Ovary (tissue), 9 donors: ENCODE results near the gene SLC35C1. TPM values are rescaled to one million over a fixed set of nuclear protein-coding genes. Genes with fewer than 3 reads are reported as not detected.

Experiments
- DNase-seq, 5 donors: peaks; one replicate each; pipeline ENCODE4 v3.0.0-alpha.2; 2019 to 2020
- H3K27ac ChIP-seq, 2 donors: fragments of 200-600 bp; one replicate each; pipeline versions ENCODE4 v1.5.1 to v1.8.0; 2019 to 2022
- H3K27me3 ChIP-seq: fragments of 200-600 bp; one replicate; pipeline ENCODE4 v1.8.0; 2022
- H3K36me3 ChIP-seq: fragments of 200-600 bp; sonication (generic); one replicate; pipeline ENCODE4 v1.5.1; 2019
- H3K4me1 ChIP-seq: one replicate; pipeline ENCODE4 v1.8.1; 2013; ENCODE audit warnings: mild to moderate bottlenecking, moderate library complexity; ENCODE audit not compliant: insufficient read depth
- H3K4me3 ChIP-seq: fragments of 200-600 bp; sonication (generic); one replicate; pipeline ENCODE4 v1.5.1; 2017
- H3K9me3 ChIP-seq, 2 donors: fragments of 200-600 bp in 1 of 2; sonication (generic) in 1 of 2; one replicate each; pipeline versions ENCODE4 v1.5.1 to v1.8.1; 2013 to 2019; ENCODE audit warnings: mild to moderate bottlenecking in 1 of 2, moderate library complexity in 1 of 2
- EP300 ChIP-seq: sonication (generic); formaldehyde crosslinking; IDR thresholded peaks from one replicate; pipeline ENCODE4 v1.6.1; 2017; ENCODE audit warnings: antibody characterized with exemption
- POLR2A ChIP-seq: fragments of 450-650 bp; IDR thresholded peaks from one replicate; pipeline ENCODE4 v1.6.1; 2017; ENCODE audit warnings: antibody characterized with exemption, mild to moderate bottlenecking, moderate library complexity
- WGBS, 3 donors: extraction: QIAGEN DNeasy Blood & Tissue Kit in 1 of 3; methylation state at CpG; one replicate each; pipeline versions ENCODE4 v1.1.5 to v1.1.7; 2013 to 2017; 5-methylcytosine and 5-hydroxymethylcytosine counted together
- intact Hi-C, 4 donors: fragments of 100-400 bp; cut with DNase I; formaldehyde crosslinking; loops; one replicate each; pipeline versions ENCODE4 v1.11.0 to v1.15.1; 2022 to 2023
- polyA plus RNA-seq, 2 donors: library from polyadenylated mRNA; stranded (reverse); fragments of 200-250 nt in 1 of 2; fragments of 350-450 nt in 1 of 2; fragmentation: Illumina TruSeq in 1 of 2; extraction: RNeasy Lipid Tissue Mini Kit (QIAGEN cat#74804) in 1 of 2; gene quantifications; one replicate each; pipeline ENCODE4 v1.2.3, GENCODE V29; 2013 to 2014
- total RNA-seq, 7 donors: library from RNA; depleted of rRNA in 2 of 7; stranded (reverse); fragments of >200 nt in 2 of 7; fragmentation: NEBNext Ultra II Directional in 3 of 7; extraction: Animal tissue kit (Norgen Biotek cat#: 25700) in 3 of 7; gene quantifications; one replicate each; pipeline versions ENCODE4 v1.1.0 to v1.2.4, GENCODE V29; 2016 to 2023
- TF ChIP-seq, protein P1 (sequence below), 3 donors: fragments of 450-650 bp in 2 of 3; fragments of 200-600 bp in 1 of 3; IDR thresholded peaks; one replicate each; pipeline versions ENCODE4 v1.5.1 to v1.8.0; 2016 to 2022; ENCODE audit warnings: antibody characterized with exemption in 3 of 3, mild to moderate bottlenecking in 1 of 3
- donor health status: DM: no; HTN: no; CAD: no; lungs with moderate emphysema.
- donor health status: DM: no; HTN: no; CAD: no.
- donor health status: Bipolar disorder and iron deficiency.
- donor health status: DM: yes; HTN: yes; CAD: no.
- donor health status: DM: no; HTN: no; CAD: no.
- donor health status: DM: yes; HTN: yes; CAD: no.

SLC35C1 gene
- total and polyA plus RNA-seq, 9 donors: 5.9 to 13.8 (median 9.6) TPM

DNA sequence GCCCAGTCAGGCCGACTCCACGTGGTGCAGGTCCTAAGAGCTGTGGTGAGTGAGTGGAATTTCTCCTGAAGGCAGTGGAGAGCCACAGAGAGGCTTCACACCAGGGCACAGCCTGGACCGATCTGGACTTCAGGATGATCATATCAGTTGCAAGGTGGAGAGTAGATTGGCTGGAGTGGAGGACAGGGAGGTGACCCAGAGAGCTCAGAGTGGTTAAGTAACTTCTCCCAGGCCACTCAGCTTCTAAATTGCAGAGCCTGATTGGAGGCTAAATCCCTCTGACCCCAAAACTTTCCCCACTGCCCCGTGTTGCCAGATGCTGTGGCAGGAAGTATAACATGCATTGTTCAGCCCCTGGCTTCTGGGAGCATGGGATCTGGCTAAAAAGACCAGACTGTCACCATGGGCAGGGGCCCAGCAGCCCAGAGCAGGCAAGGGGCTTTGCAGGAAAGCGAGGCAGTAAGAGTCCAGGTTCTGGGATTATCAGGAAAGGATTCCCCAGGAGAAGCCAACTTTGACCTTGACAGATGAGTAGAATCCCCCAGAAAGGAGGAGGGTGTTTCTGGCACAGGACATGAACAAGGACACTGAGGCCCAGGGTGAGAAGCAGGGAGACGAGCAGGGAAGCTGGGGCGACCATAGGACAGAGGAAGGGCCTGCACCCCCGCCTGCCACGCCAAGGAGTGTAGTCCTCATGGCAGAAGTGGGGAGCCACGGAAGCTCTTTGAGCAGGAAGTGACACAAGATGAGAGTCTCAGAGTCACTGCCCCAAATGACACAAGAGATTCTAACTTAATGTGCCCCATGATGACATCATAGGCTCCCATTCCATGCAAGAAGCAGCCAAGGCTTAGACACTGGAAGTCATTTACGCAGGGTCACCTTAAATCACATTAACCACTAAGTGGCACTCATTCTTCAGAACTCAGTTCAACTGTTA is 4.8 kb downstream of the SLC35C1 start:
- intact Hi-C loops: no loop called here
- 63 to 71% (median 70%) methylated on average over 11 of the region's 11 CpGs for WGBS, 3 donors
- Histone ChIP-seq H3K4me3 (no peak overlapping the region), H3K9me3 (no peaks in the 10 kb centered on the region), H3K27ac (no peak overlapping the region), H3K36me3 (no peaks in the 10 kb centered on the region), H3K27me3 (no peaks in the 10 kb centered on the region), H3K4me1 (peaks cover 11% of the 10 kb centered on the region)
- peak in 1 of 5 donors; percentile 21 for DNase-seq
- TF ChIP-seq, protein P1, sequence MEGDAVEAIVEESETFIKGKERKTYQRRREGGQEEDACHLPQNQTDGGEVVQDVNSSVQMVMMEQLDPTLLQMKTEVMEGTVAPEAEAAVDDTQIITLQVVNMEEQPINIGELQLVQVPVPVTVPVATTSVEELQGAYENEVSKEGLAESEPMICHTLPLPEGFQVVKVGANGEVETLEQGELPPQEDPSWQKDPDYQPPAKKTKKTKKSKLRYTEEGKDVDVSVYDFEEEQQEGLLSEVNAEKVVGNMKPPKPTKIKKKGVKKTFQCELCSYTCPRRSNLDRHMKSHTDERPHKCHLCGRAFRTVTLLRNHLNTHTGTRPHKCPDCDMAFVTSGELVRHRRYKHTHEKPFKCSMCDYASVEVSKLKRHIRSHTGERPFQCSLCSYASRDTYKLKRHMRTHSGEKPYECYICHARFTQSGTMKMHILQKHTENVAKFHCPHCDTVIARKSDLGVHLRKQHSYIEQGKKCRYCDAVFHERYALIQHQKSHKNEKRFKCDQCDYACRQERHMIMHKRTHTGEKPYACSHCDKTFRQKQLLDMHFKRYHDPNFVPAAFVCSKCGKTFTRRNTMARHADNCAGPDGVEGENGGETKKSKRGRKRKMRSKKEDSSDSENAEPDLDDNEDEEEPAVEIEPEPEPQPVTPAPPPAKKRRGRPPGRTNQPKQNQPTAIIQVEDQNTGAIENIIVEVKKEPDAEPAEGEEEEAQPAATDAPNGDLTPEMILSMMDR (IDR thresholded peaks at IDR 0.05): no peak
- TF ChIP-seq EP300 (no peak), POLR2A (no peak)

GRCh38 chr11:45810431-45811108 is 5.6 kb downstream of the SLC35C1 start:
- intact Hi-C loops: no loop called here
- peak in 1 of 5 donors; percentile 23 for DNase-seq
- WGBS, 3 donors: 82 to 87% (median 86%) methylated on average over 23 of the region's 23 CpGs
- Histone ChIP-seq H3K27ac (no peak overlapping the region), H3K27me3 (no peaks in the 10 kb centered on the region), H3K4me3 (no peak overlapping the region), H3K9me3 (no peaks in the 10 kb centered on the region), H3K36me3 (no peaks in the 10 kb centered on the region), H3K4me1 (peaks cover 11% of the 10 kb centered on the region)
- TF ChIP-seq EP300 (no peak), POLR2A (no peak)
- TF ChIP-seq, protein P1 (IDR thresholded peaks at IDR 0.05): no peak

GRCh38 chr11:45811109-45811435 is 6.1 kb downstream of the SLC35C1 start:
- Histone ChIP-seq H3K9me3 (no peaks in the 10 kb centered on the region), H3K4me1 (peaks cover 7% of the 10 kb centered on the region), H3K27me3 (no peaks in the 10 kb centered on the region), H3K27ac (no peak overlapping the region), H3K4me3 (no peak overlapping the region), H3K36me3 (no peaks in the 10 kb centered on the region)
- DNase-seq: peak in 1 of 5 donors; percentile 33
- TF ChIP-seq, protein P1 (IDR thresholded peaks at IDR 0.05): no peak
- TF ChIP-seq EP300 (no peak), POLR2A (no peak)
- intact Hi-C loops: no loop called here
- 88 to 91% (median 91%) methylated on average over 17 of the region's 17 CpGs for WGBS, 3 donors

GRCh38 chr11:45811571-45812290 is 6.8 kb downstream of the SLC35C1 start:
- Histone ChIP-seq H3K36me3 (no peaks in the 10 kb centered on the region), H3K27ac (no peak overlapping the region), H3K4me3 (no peak overlapping the region), H3K27me3 (no peaks in the 10 kb centered on the region), H3K9me3 (no peaks in the 10 kb centered on the region), H3K4me1 (peaks cover 4% of the 10 kb centered on the region)
- peak in 1 of 5 donors; percentile 14 for DNase-seq
- intact Hi-C loops: no loop called here
- WGBS, 3 donors: 82 to 91% (median 88%) methylated on average over 8 of the region's 8 CpGs
- no peak for TF ChIP-seq EP300
- no peak for TF ChIP-seq POLR2A
- TF ChIP-seq, protein P1 (IDR thresholded peaks at IDR 0.05): no peak
